ENCODE data around the gene STXBP6.

Gene STXBP6

DNA sequence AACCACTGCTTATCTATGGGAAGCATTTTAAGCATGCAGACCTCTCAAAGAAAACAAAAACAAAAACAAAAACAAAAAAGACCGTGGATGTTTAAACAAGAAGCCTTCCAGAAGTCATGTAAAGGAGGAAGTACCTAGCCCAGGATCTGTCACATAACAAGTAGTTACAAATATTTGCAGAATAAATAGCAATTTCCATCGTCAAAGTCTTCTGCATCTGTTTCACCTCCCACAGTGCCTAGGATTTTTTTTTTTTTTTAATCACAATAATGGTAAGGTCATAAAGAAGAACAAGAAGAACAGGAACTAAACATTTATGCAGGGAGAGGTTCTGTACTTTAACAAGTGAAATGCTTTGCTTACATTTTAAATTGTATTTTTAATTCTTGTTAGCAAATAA lies 2.4 kb upstream of the STXBP6 start:
- no peak for DNase-seq (ENCODE audit: low read depth)

- no peak for DNase-seq (ENCODE audit: low read depth)
Measured at GRCh38 chr14:25050269-25051150, 563 bp upstream of the STXBP6 start.

DNA sequence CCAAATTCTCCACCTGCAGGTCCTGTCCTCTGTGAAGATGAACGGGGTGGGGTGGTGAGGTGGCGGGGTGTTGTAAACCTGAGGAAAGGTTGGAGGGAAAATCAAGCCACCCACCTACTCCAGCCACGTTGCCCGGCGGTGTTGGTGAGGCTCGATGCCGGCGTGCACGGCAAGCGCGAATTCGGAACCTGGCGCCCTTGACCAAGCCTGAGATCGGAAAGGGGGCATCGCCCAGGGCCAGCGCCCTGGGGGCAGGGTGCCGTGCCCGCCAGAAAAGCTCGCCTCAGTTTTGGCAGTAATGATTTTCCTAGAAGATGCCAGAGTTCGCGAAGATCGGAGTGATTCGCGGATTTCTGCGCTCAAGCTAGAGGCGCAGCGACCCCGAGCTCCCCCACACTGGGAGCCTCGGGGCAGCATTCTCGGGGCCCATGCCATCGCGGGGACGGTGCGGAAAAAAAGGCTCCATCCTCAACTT lies 817 bp downstream of the STXBP6 start:
- no peak for DNase-seq (ENCODE audit: low read depth)

DNA sequence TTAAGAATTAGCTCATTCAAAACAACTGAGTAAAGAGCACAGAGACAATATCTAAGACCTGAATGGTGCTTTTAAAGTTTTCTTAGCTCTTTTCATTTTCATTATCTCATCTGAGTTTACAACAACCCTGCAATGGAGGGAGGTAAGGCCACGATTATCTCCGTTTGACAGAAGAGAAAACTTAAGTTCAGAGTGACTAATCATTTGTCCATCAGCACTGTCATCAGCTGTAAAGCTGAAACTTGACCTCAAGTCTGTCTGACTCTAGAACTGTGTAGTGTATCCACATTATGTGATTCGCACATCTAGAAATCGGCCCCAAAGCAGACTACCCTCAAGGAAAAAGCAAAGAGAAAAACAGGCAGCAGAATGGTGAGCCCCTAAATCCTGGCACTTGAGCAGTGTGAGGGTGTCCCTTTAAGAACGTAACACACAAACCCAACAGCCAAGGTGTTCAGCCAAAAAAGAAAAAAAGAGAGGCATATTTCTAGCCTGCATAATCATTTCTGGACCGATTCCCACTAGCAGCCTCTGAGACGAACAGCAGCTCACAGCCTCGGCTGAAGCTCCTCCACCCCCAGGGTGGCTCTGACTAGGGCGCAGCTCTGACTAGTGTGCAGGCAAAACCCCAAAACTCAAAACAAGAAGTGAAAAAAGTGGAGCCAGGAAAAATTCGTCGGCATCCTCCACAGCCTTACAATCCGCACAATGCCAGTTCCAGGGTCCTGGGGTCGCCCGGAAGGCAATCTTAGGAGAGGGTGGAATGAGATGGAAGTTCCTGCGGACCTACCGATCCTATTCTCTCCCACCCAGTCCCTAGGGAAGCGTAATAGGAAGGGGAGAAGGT lies 1.6 kb downstream of the STXBP6 start:
- no peak for DNase-seq (ENCODE audit: low read depth)

DNA sequence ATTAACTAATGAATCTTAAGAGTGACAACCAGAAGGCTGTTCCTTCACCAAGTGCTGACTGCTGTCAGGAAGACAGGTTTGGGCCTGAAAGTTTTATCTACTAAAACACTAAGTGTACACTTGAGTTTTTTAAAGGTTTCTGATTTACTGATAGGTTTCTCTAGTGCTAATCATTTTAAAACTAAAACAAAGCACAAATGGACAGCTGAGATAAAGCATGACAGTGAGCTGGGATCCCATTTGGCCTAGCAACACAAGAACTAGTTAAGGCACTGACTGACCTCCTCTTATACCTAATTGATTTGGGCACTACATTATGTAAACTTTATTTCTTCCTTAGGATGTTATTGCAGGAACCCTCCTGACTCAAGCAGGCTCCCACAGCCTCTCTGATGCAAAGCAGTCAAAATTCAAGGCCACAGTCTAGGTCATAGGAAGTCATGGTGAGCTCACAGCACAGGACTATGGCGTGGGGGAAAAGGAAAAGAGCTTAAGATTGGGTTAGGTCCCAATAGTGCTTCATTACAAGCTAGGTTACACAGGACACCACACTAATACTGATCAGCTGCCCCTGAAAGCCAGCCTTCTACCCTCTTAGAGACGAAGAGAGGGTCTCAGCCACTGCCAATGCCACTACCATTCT lies 3.5 kb downstream of the STXBP6 start:
- DNase-seq (ENCODE audit: low read depth), result no peak

- DNase-seq (ENCODE audit: low read depth), result no peak
Measured at GRCh38 chr14:25044106-25044698, 5.7 kb downstream of the STXBP6 start.

GRCh38 chr14:25042362-25043299 lies 7.3 kb downstream of the STXBP6 start:
- DNase-seq (ENCODE audit: low read depth), result no peak

DNA sequence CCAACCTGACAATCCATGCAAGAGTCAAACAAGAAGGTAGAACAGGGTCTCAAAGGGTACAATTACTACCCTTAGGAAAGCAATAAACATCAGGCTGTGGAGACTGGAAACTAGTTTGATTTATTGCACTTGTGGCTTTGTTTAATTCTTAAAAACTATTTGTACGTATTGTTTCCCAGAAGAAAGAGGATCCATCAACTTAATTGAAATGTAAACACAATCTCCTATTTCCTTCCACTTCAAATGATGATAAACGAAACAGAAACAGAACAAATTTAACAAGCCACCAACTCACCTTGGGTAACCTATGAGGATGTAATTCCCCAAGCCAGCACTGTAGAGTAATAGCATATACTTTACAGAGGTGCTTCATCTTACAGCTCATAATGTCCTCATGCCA lies 8.0 kb downstream of the STXBP6 start:
- no peak for DNase-seq (ENCODE audit: low read depth)

GRCh38 chr14:25041484-25041883 lies 8.5 kb downstream of the STXBP6 start:
- no peak for DNase-seq (ENCODE audit: low read depth)

- DNase-seq (ENCODE audit: low read depth), result no peak
Measured at GRCh38 chr14:25039933-25040332, 10.0 kb downstream of the STXBP6 start.

DNA sequence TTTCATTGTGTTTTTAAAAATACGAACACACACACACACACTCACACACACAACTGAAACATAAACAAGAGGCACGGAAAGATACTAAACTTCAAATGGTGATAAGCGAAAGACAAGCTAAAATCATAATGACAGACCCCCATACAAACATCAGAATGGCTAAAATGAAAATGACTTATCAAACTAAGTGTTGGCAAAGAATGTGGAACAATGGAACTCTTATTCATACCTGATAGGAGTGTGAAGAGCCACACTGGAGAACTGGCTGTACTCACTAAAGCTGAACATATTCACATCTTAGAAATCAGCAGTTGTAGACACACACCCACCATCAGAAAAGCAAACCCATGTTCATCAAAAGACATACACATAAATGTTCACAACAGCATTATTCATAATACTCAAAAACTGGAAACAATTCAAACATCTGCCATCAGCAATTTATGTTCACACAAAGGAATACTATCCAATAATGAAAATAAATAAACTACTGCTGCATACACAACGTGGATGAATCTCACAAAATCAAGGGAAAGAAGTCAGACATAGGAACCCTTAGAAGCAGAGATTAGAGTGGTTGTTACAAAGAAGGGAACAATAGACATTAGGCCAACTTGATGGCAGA lies 11.8 kb downstream of the STXBP6 start:
- no peak for DNase-seq (ENCODE audit: low read depth)

DNA sequence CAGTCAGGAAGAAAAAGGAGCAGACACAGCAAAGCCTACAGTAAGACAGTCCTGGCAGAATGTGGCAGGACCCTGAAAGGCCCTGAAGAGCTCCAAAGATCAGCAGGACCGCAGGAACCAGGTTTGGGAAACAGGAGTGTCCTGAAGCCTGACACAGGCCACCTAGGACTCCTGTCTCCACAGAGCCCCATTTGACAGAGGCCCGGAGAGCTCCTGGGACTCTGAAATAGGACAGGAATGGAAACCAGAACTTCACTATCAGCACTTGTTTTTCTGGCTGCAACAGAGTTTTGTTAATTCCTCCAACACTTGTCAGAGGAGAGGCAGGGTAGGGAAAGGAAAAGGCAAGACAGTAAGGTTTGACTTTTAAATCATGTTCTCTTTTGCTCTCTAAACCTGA lies 12.9 kb downstream of the STXBP6 start:
- DNase-seq (ENCODE audit: low read depth), result no peak

GRCh38 chr14:25034803-25035681 lies 14.9 kb downstream of the STXBP6 start:
- no peak for DNase-seq (ENCODE audit: low read depth)

- DNase-seq (ENCODE audit: low read depth), result no peak
Measured at GRCh38 chr14:25033358-25033757, 16.6 kb downstream of the STXBP6 start.

DNA sequence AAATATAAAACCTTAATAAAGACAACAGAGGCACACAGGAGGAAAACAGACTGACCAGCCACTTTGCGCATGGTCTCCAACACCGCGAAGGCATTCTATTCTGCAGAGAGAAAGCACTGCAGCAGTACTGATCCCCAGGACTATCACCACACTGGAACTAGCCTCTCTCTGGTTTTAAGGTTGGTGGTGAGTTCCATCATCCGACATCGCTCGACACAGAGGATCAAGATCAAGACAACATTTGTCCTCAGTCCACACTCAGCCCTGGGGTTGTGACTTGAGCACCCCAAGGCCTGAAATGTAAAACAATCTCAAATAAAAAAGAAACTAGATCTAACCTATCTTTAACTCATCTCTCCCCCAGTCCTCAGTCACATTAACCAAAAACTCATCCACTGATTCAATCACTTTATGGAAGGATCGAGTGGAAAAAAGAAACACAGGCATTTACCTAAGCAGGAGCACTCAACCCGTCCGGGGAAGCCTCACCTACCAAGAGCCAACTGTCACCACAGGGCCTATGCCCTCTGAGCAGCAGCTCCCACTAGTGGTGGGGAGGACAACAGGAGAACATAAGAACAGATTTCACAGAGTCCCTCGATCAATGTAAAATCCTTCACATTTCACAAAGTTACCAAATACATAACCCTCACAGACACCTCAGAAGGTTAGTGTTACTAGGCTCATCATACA lies 17.7 kb downstream of the STXBP6 start:
- no peak for DNase-seq (ENCODE audit: low read depth)

DNA sequence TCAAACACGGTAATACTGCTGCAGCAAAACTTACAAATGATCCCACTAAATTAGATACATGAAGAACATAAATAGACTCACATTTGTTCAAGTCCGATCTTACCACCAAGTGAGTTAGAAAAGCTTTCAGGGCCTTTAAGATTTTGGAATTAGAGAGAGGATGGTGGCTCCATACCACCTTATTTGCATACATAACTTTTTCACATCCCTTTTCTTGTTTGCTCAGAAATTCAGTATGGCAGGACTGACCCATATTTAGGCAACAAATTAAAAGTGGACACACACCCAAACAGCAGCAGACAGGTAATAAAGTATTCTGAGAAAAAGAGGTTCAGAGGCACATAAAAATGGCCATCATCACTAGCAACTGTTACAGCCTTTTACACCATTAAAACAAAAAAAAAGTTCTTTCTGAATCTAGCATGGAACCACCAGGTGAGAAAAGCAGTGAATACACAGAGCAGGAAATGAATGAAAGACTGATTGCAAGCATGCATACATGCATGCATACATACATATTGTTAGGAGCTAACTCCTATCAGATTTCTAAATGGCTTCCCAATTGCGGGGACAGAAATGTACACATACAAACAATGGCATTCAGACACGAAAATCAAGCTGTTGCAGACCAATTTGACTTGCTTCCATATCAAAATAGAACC lies 23.3 kb downstream of the STXBP6 start:
- DNase-seq (ENCODE audit: low read depth), result no peak

DNA sequence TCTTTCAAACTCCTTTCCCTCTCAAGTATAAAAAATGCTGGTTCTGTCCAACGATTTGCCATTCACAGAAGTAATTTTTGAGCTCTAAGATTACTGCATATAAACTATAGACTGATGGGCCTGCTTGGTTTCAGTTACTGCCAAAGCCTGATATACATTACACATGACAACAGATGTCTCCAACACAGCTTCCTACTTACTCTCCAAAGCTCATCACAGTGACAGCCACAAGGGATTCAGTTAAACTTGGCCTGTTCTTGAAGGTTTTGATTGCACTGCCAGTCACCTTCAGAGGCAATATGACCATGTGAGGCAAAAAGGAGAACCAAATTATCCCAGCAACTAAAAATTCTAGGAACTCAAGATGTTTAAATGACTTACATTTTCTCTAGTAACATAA lies 30.1 kb downstream of the STXBP6 start:
- DNase-seq (ENCODE audit: low read depth), result no peak

DNA sequence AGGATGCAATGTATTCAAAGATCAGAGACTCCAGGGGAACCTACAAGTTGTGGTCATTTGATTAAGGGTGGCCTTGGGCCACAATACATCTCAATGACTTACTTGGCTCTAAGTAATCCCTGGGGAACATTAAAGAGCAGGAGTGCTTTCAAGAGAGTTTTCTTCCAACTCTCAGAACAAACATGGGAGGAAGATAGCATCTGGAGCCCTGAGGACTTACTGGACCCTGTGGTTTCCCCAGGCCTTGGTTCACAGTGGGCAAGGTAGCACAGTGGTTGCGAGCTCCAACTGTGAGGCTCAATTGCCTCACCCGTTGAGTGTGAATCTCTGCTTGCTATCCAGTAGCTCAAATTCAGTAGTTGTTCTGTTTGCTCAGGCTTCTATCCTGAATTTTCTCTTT lies 32.4 kb downstream of the STXBP6 start:
- no peak for DNase-seq (ENCODE audit: low read depth)

Data from T-helper 22 cell (primary cell).